Measurements from ENCODE around the gene KCNMA1. TPM values are rescaled to one million over a fixed set of nuclear protein-coding genes. Genes with fewer than 3 reads are reported as not detected.

The KCNMA1 gene
- total RNA-seq, 1 experiment from 2014 or later = 1.8 TPM

GRCh38 chr10:77498829-77499228 is 138.8 kb downstream of the KCNMA1 start:
- Histone ChIP-seq H3K27me3 (replicated peaks) (no peaks in the 10 kb centered on the region), H3K27ac (no peak overlapping the region), H3K9me3 (replicated peaks) (no peaks in the 10 kb centered on the region), H3K36me3 (no peaks in the 10 kb centered on the region), H3K4me1 (replicated peaks) (peaks cover 48% of the 10 kb centered on the region), H3K4me3 (no peak overlapping the region)
- DNase-seq (ENCODE audit: low read depth in 1 of 2, low spot score in 2 of 2) = no peak

- no peaks in the 10 kb centered on the region for H3K9me3 ChIP-seq (replicated peaks)
- no peak for DNase-seq (ENCODE audit: low read depth in 1 of 2, low spot score in 2 of 2)
- H3K4me3 ChIP-seq = no peak overlapping the region
- H3K4me1 ChIP-seq (replicated peaks) = peaks cover 53% of the 10 kb centered on the region
- H3K27me3 ChIP-seq (replicated peaks) = no peaks in the 10 kb centered on the region
- no peak overlapping the region for H3K27ac ChIP-seq
- H3K36me3 ChIP-seq = no peaks in the 10 kb centered on the region
Observed at GRCh38 chr10:77498210-77498609, 139.4 kb downstream of the KCNMA1 start.

- Histone ChIP-seq H3K27me3 (replicated peaks) (no peaks in the 10 kb centered on the region), H3K9me3 (replicated peaks) (no peaks in the 10 kb centered on the region), H3K27ac (no peak overlapping the region), H3K36me3 (no peaks in the 10 kb centered on the region), H3K4me1 (replicated peaks) (peaks cover 53% of the 10 kb centered on the region), H3K4me3 (no peak overlapping the region)
- no peak for DNase-seq (ENCODE audit: low read depth in 1 of 2, low spot score in 2 of 2)
Observed at GRCh38 chr10:77497748-77498147, 139.9 kb downstream of the KCNMA1 start.

GRCh38 chr10:77496941-77497420 is 140.6 kb downstream of the KCNMA1 start:
- H3K27ac ChIP-seq = no peak overlapping the region
- no peak overlapping the region for H3K4me3 ChIP-seq
- no peaks in the 10 kb centered on the region for H3K9me3 ChIP-seq (replicated peaks)
- DNase-seq (ENCODE audit: low read depth in 1 of 2, low spot score in 2 of 2) = peak in 1 of 2 experiments; percentile 38
- no peaks in the 10 kb centered on the region for H3K36me3 ChIP-seq
- H3K4me1 ChIP-seq (replicated peaks) = peaks cover 50% of the 10 kb centered on the region
- no peaks in the 10 kb centered on the region for H3K27me3 ChIP-seq (replicated peaks)

GRCh38 chr10:77494756-77495541 is 142.7 kb downstream of the KCNMA1 start:
- Histone ChIP-seq H3K9me3 (replicated peaks) (no peaks in the 10 kb centered on the region), H3K4me3 (no peak overlapping the region), H3K36me3 (no peaks in the 10 kb centered on the region), H3K27me3 (replicated peaks) (no peaks in the 10 kb centered on the region), H3K27ac (no peak overlapping the region), H3K4me1 (replicated peaks) (peaks cover 43% of the 10 kb centered on the region)
- no peak for DNase-seq (ENCODE audit: low read depth in 1 of 2, low spot score in 2 of 2)

- peaks cover 43% of the 10 kb centered on the region for H3K4me1 ChIP-seq (replicated peaks)
- no peak overlapping the region for H3K4me3 ChIP-seq
- H3K36me3 ChIP-seq = no peaks in the 10 kb centered on the region
- no peaks in the 10 kb centered on the region for H3K9me3 ChIP-seq (replicated peaks)
- no peak overlapping the region for H3K27ac ChIP-seq
- H3K27me3 ChIP-seq (replicated peaks) = no peaks in the 10 kb centered on the region
- peak in 1 of 2 experiments; percentile 62 for DNase-seq (ENCODE audit: low read depth in 1 of 2, low spot score in 2 of 2)
Observed at GRCh38 chr10:77494327-77494726, 143.3 kb downstream of the KCNMA1 start.

GRCh38 chr10:77493851-77494261 is 143.8 kb downstream of the KCNMA1 start:
- no peaks in the 10 kb centered on the region for H3K9me3 ChIP-seq (replicated peaks)
- H3K27ac ChIP-seq = no peak overlapping the region
- no peak overlapping the region for H3K4me3 ChIP-seq
- H3K27me3 ChIP-seq (replicated peaks) = no peaks in the 10 kb centered on the region
- DNase-seq (ENCODE audit: low read depth in 1 of 2, low spot score in 2 of 2) = peak; percentile 65
- H3K4me1 ChIP-seq (replicated peaks) = peaks cover 43% of the 10 kb centered on the region
- H3K36me3 ChIP-seq = no peaks in the 10 kb centered on the region

- Histone ChIP-seq H3K36me3 (no peaks in the 10 kb centered on the region), H3K9me3 (replicated peaks) (no peaks in the 10 kb centered on the region), H3K27ac (no peak overlapping the region), H3K4me3 (no peak overlapping the region), H3K4me1 (replicated peaks) (peaks cover 43% of the 10 kb centered on the region), H3K27me3 (replicated peaks) (no peaks in the 10 kb centered on the region)
- no peak for DNase-seq (ENCODE audit: low read depth in 1 of 2, low spot score in 2 of 2)
Observed at GRCh38 chr10:77493239-77493806, 144.3 kb downstream of the KCNMA1 start.

- H3K27me3 ChIP-seq (replicated peaks) = no peaks in the 10 kb centered on the region
- no peak for DNase-seq (ENCODE audit: low read depth in 1 of 2, low spot score in 2 of 2)
- H3K36me3 ChIP-seq = no peaks in the 10 kb centered on the region
- H3K27ac ChIP-seq = no peak overlapping the region
- H3K4me3 ChIP-seq = no peak overlapping the region
- peaks cover 40% of the 10 kb centered on the region for H3K4me1 ChIP-seq (replicated peaks)
- no peaks in the 10 kb centered on the region for H3K9me3 ChIP-seq (replicated peaks)
Observed at GRCh38 chr10:77492368-77492994, 145.1 kb downstream of the KCNMA1 start.

- Histone ChIP-seq H3K9me3 (replicated peaks) (no peaks in the 10 kb centered on the region), H3K27ac (no peak overlapping the region), H3K27me3 (replicated peaks) (no peaks in the 10 kb centered on the region), H3K4me1 (replicated peaks) (peaks cover 30% of the 10 kb centered on the region), H3K4me3 (no peak overlapping the region), H3K36me3 (no peaks in the 10 kb centered on the region)
- no peak for DNase-seq (ENCODE audit: low read depth in 1 of 2, low spot score in 2 of 2)
Observed at GRCh38 chr10:77490534-77491314, 146.9 kb downstream of the KCNMA1 start.

- Histone ChIP-seq H3K4me1 (replicated peaks) (peaks cover 10% of the 10 kb centered on the region), H3K36me3 (no peaks in the 10 kb centered on the region), H3K9me3 (replicated peaks) (no peaks in the 10 kb centered on the region), H3K27me3 (replicated peaks) (no peaks in the 10 kb centered on the region), H3K4me3 (no peak overlapping the region), H3K27ac (no peak overlapping the region)
- DNase-seq (ENCODE audit: low read depth in 1 of 2, low spot score in 2 of 2) = no peak
Observed at GRCh38 chr10:77486517-77486916, 151.1 kb downstream of the KCNMA1 start.

GRCh38 chr10:77485847-77486246 is 151.8 kb downstream of the KCNMA1 start:
- H3K36me3 ChIP-seq = no peaks in the 10 kb centered on the region
- peaks cover 8% of the 10 kb centered on the region for H3K4me1 ChIP-seq (replicated peaks)
- no peak overlapping the region for H3K4me3 ChIP-seq
- no peak for DNase-seq (ENCODE audit: low read depth in 1 of 2, low spot score in 2 of 2)
- no peaks in the 10 kb centered on the region for H3K9me3 ChIP-seq (replicated peaks)
- no peak overlapping the region for H3K27ac ChIP-seq
- H3K27me3 ChIP-seq (replicated peaks) = no peaks in the 10 kb centered on the region

- DNase-seq (ENCODE audit: low read depth in 1 of 2, low spot score in 2 of 2) = no peak
- no peak overlapping the region for H3K4me3 ChIP-seq
- peaks cover 40% of the 10 kb centered on the region for H3K4me1 ChIP-seq (replicated peaks)
- H3K36me3 ChIP-seq = no peaks in the 10 kb centered on the region
- no peaks in the 10 kb centered on the region for H3K27me3 ChIP-seq (replicated peaks)
- no peak overlapping the region for H3K27ac ChIP-seq
- H3K9me3 ChIP-seq (replicated peaks) = no peaks in the 10 kb centered on the region
Observed at GRCh38 chr10:77482072-77482471, 155.5 kb downstream of the KCNMA1 start.

Data from SJSA1 (cell line).